IMR-90 (cell line): ENCODE results near the gene TNFRSF1A.

Experiments
- CHD1 ChIP-seq: IDR thresholded peaks from 2 replicates; pipeline ENCODE4 v1.6.1; 2012; ENCODE audit warnings: low read depth, low read length, improper control_type of control experiment
- CTCF ChIP-seq: conservative IDR thresholded peaks from 2 replicates; pipeline ENCODE4 v1.5.1; 2012; ENCODE audit warnings: mild to moderate bottlenecking, low read depth, low read length, improper control_type of control experiment
- ELK1 ChIP-seq: fragments of 150-350 bp; IDR thresholded peaks from 2 replicates; pipeline ENCODE4 v1.6.1; 2016; ENCODE audit warnings: low read depth, mild to moderate bottlenecking, low read length, moderate library complexity, borderline replicate concordance
- MAZ ChIP-seq: IDR thresholded peaks from 2 replicates; pipeline ENCODE4 v1.6.1; 2012; ENCODE audit warnings: low read depth, mild to moderate bottlenecking, low read length, improper control_type of control experiment, moderate library complexity, borderline replicate concordance
- POLR2A ChIP-seq: IDR thresholded peaks from 2 replicates; pipeline ENCODE4 v1.6.1; 2012; ENCODE audit warnings: mild to moderate bottlenecking, low read depth, low read length
- RAD21 ChIP-seq: IDR thresholded peaks from 2 replicates; pipeline ENCODE4 v1.6.1; 2012; ENCODE audit warnings: low read length, improper control_type of control experiment
- SMC3 ChIP-seq: fragments of 150-350 bp; IDR thresholded peaks from 2 replicates; pipeline ENCODE4 v1.6.1; 2016; ENCODE audit warnings: low read depth, mild to moderate bottlenecking, antibody characterized with exemption, low read length, moderate library complexity
- USF2 ChIP-seq: fragments of 150-350 bp; IDR thresholded peaks from 2 replicates; pipeline ENCODE4 v1.6.1; 2017; ENCODE audit warnings: mild to moderate bottlenecking, antibody characterized with exemption, low read length, low read depth

- TF ChIP-seq CTCF (no peak), POLR2A (no peak), MAZ (no peak), CHD1 (no peak), RAD21 (no peak), USF2 (no peak), ELK1 (no peak), SMC3 (no peak)
These were observed 27.1 kb downstream of the TNFRSF1A start for GRCh38 chr12:6314776-6315175.
